C1 segment of cervical spinal cord (tissue), 14 donors: ENCODE results near the gene SPR.

Experiments used
- DNase-seq, 14 donors: peaks; one replicate each; lab custom pipeline; 2025; lab: John Stamatoyannopoulos, UW

The SPR gene

GRCh38 chr2:72931280-72931910, 44.2 kb downstream of the SPR start:
- no peak for DNase-seq

- DNase-seq: no peak
These were observed 45.0 kb downstream of the SPR start for GRCh38 chr2:72932045-72932740.

GRCh38 chr2:72932805-72933204, 45.6 kb downstream of the SPR start:
- no peak for DNase-seq

GRCh38 chr2:72933207-72933606, 46.0 kb downstream of the SPR start:
- no peak for DNase-seq

GRCh38 chr2:72933646-72934151, 46.5 kb downstream of the SPR start:
- DNase-seq: no peak

- DNase-seq: no peak
These were observed 47.7 kb downstream of the SPR start for GRCh38 chr2:72934683-72935610.

- DNase-seq: no peak
These were observed 48.4 kb downstream of the SPR start for GRCh38 chr2:72935611-72935957.

GRCh38 chr2:72936660-72937355, 49.6 kb downstream of the SPR start:
- peak in 2 of 14 donors; percentile 2 to 26 for DNase-seq

- no peak for DNase-seq
These were observed 50.1 kb downstream of the SPR start for GRCh38 chr2:72937356-72937669.

- no peak for DNase-seq
These were observed 51.2 kb downstream of the SPR start for GRCh38 chr2:72938455-72938854.

GRCh38 chr2:72940361-72940760, 53.2 kb downstream of the SPR start:
- DNase-seq: no peak

- DNase-seq: no peak
These were observed 53.6 kb downstream of the SPR start for GRCh38 chr2:72940786-72941185.
